ACC112 (cell line): ENCODE data around the gene KSR1.
"Not testable (repeated sequence)": the region's sequence is repeated elsewhere in the genome, so short reads cannot be mapped to it uniquely, and the experiment has no call there.

Experiments used
- H2AFZ ChIP-seq: fragments of 200-600 bp; sonication (generic); one replicate; pipeline ENCODE4 v1.6.0; 2017; ENCODE audit warnings: antibody characterized with exemption, low read length; ENCODE audit not compliant: unreplicated experiment
- H3K27ac ChIP-seq: fragments of 200-600 bp; sonication (generic); 2 replicates; pipeline ENCODE4 v1.5.1; 2014; ENCODE audit warnings: low read depth, mild to moderate bottlenecking, antibody characterized with exemption, low read length, moderate library complexity
- H3K27me3 ChIP-seq: fragments of 200-600 bp; sonication (generic); 2 replicates; pipeline ENCODE4 v1.6.1; 2014; ENCODE audit warnings: mild to moderate bottlenecking, antibody characterized with exemption, low read length, moderate library complexity, mixed read lengths; ENCODE audit not compliant: insufficient read depth
- H3K36me3 ChIP-seq: fragments of 200-600 bp; sonication (generic); 2 replicates; pipeline ENCODE4 v1.6.1; 2016; ENCODE audit warnings: mild to moderate bottlenecking, antibody characterized with exemption, low read length, moderate library complexity, mixed read lengths; ENCODE audit not compliant: insufficient read depth
- H3K4me1 ChIP-seq: fragments of 200-600 bp; sonication (generic); one replicate; pipeline ENCODE4 v1.6.1; 2016; ENCODE audit warnings: low read length, mixed read lengths; ENCODE audit not compliant: insufficient read depth, unreplicated experiment, control insufficient read depth
- H3K4me3 ChIP-seq: fragments of 200-600 bp; sonication (generic); 2 replicates; pipeline ENCODE4 v1.5.1; 2014; ENCODE audit warnings: mild to moderate bottlenecking, low read depth, low read length
- H3K79me2 ChIP-seq: fragments of 200-600 bp; sonication (generic); one replicate; pipeline ENCODE4 v1.6.0; 2016; ENCODE audit warnings: low read length; ENCODE audit not compliant: control insufficient read depth, unreplicated experiment, insufficient read depth

The KSR1 gene

DNA sequence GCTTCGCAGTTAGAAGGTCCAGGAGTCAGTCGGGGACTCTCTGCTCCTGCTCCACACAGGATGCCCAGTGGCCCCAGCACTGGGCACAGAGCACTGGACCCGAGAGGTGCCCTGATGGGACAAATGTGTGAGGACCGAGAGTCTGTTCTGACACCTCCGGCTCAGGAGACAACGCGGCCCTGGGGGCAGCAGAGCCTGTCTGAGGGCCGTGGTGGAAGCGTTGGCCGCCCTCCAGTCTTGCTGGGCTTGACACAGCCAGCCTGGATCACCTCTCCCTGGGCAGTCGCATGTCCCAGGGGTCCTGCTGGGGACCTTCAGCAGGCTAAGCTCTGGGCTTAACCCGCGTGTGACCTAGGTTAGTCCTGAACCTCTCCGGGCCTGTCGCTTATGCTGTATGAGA lies 197.9 kb downstream of the KSR1 start:
- Histone ChIP-seq H3K4me1 (no peaks in the 10 kb centered on the region), H3K27me3 (peaks cover 2% of the 10 kb centered on the region; the same call in 1 of the 2 replicates), H3K36me3 (no peaks in the 10 kb centered on the region), H2AFZ (no peak overlapping the region), H3K79me2 (no peaks in the 10 kb centered on the region), H3K4me3 (no peak overlapping the region), H3K27ac (no peak overlapping the region)

DNA sequence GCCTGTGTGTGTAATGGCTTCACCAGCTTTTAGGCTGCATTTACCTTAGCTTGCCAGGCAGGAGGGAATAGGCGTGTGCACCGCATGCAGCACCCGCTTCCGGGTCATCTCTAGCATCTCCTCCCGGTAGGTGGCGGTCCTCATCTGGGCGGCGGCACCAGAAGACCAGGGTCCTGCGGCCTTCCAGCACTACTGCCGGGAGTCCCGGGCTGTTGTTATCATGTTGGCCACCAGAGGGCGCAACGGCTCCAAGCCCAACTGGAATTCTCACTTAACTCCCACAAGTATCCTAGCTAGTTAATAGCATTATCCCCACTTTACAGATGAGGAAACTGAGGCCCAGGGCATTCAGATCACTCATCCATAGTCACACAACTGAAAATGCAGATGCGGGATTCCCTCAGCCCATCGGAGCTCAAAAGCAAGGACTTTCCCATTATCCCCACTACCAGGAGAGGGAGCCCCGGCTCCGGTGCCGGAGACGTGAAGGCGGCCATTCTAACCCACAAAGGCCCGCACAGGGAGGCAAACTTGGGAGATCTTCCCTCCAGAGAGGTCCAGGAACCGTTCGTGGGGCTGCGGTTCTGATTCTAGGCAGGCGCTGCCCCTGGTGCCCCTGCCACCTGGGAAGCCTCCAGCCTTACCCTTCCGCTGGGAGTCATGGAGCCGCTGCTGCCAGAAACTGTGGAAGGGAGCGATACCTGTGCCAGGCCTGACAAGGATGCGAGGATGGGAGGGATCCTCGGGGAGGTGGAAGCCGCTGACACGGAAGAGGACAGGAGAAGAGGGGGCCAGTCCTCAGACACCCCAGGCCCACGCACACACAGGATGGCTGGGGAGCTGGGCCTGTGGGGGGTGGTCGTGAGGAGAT lies 198.6 kb downstream of the KSR1 start:
- Histone ChIP-seq H3K36me3 (no peaks in the 10 kb centered on the region), H3K27me3 (peaks cover 2% of the 10 kb centered on the region; the same call in 1 of the 2 replicates), H2AFZ (no peak overlapping the region), H3K27ac (no peak overlapping the region), H3K4me3 (no peak overlapping the region), H3K79me2 (no peaks in the 10 kb centered on the region), H3K4me1 (no peaks in the 10 kb centered on the region)

DNA sequence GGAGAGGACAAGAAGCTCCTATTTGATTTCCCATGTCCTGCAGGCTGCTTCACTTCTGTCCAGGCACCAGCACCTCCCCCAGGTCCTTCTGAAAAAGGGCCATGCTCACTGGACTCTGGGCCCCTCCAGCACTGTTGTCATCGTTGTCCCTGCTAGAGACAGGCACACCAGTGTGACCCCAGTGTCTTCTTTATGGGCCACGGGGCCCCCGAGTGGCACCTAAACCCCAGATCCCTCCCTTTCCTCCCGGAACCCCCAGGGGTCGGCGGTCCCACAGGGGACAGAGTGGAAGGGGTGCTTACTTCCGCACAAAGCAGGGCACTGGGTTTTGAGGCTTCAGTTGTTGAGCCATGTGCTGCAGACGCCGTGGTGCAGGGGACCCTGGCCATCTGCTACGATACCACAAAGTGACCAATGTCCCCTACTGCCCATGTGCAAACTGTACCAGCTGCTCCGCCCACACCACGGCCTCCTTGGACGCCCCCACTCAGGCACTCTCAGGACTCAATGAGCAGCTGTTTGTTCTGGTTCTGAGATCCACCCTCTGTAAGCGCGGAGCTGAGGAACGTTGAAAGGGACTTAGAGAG lies 199.4 kb downstream of the KSR1 start:
- not testable (repeated sequence) for H3K4me1 ChIP-seq, H3K4me3 ChIP-seq, H3K36me3 ChIP-seq, H2AFZ ChIP-seq, H3K27me3 ChIP-seq, H3K79me2 ChIP-seq, H3K27ac ChIP-seq

- H3K79me2 ChIP-seq, H3K27ac ChIP-seq, H3K4me3 ChIP-seq, H3K36me3 ChIP-seq, H3K27me3 ChIP-seq, H3K4me1 ChIP-seq, H2AFZ ChIP-seq: not testable (repeated sequence)
These were observed 200.4 kb downstream of the KSR1 start for GRCh38 chr17:27656620-27657019.

DNA sequence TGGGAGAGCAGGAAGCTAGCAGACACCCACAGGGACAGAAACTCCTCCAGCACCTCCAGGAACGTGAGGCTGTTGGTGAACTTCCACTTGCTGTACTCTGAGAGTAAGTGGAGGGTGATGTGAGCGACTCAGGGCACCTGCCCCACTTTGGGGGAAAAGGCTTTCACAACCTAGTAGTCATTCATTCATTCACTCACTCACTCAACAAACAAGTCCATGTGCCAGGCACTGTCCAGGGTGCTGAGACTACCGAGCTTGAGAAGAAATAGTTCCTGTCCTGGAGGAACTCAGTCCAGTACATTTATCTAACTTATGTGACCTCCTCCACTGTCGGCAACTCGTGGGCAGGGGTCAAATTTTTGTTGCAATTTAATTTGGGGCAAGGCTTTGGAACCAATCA lies 201.4 kb downstream of the KSR1 start:
- Histone ChIP-seq H3K27me3 (peaks cover 14% of the 10 kb centered on the region), H3K27ac (no peak overlapping the region), H3K79me2 (no peaks in the 10 kb centered on the region), H3K36me3 (no peaks in the 10 kb centered on the region), H3K4me3 (no peak overlapping the region), H2AFZ (no peak overlapping the region), H3K4me1 (no peaks in the 10 kb centered on the region)

- Histone ChIP-seq H3K4me3 (no peak overlapping the region), H2AFZ (no peak overlapping the region), H3K36me3 (no peaks in the 10 kb centered on the region), H3K27ac (no peak overlapping the region), H3K27me3 (peaks cover 28% of the 10 kb centered on the region), H3K4me1 (no peaks in the 10 kb centered on the region), H3K79me2 (no peaks in the 10 kb centered on the region)
These were observed 203.4 kb downstream of the KSR1 start for GRCh38 chr17:27659683-27660082.

DNA sequence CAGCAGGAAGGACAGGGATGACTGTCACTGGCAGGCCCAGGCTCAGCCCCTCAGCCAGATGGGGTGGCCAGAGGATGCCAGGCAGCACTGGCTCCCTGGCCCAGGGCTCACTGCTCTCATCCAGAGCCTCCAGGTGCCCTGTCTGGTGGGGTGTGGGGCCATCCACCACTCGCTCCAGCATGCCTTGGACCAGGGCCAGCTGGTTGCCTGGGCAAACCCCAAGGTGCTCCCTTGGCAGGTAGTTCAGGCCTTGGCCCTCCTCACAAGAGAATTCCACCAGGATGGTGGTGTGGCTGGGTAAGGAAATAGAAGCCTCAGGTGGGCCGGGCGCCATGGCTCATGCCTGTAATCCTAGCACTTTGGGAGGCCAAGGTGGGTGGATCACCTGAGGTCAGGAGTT lies 204.2 kb downstream of the KSR1 start:
- peaks cover 28% of the 10 kb centered on the region for H3K27me3 ChIP-seq
- H3K27ac ChIP-seq, result no peak overlapping the region
- H3K79me2 ChIP-seq, result no peaks in the 10 kb centered on the region
- no peaks in the 10 kb centered on the region for H3K36me3 ChIP-seq
- no peaks in the 10 kb centered on the region for H3K4me1 ChIP-seq
- H3K4me3 ChIP-seq, result no peak overlapping the region
- H2AFZ ChIP-seq, result no peak overlapping the region

DNA sequence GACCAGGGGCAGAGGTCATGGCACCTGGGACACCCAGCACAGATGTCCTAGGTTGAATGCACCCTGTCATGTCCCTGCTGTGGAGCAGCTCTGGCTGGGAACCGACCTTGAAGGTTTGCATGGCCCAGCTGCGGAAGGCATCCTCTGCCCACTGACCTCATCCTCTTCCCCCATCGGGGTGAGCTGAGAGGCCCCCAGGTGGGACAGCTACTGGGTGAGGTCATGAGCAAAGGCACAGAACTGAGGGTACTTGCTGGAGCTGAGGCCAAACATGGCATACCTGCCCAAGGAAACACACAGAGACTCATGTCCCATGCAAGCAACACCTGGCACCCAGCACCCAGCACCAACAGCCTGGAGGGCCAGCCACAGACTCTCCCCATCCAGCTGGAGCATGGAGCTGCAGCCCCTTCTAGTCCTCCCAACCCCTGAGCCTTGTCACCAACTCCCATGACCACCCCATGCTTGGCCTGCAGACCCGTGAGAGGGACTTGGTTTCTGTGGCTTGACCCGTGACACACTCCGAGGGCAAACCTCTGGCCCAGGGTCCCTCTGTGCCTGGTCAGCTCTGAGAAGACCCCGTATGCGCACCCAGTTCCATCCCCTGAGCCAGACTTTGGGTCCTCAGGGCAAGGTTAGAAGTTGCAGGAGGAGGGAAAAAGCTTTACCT lies 207.8 kb downstream of the KSR1 start:
- H3K27me3 ChIP-seq, result peaks cover 28% of the 10 kb centered on the region
- H3K4me3 ChIP-seq, result no peak overlapping the region
- H3K4me1 ChIP-seq, result no peaks in the 10 kb centered on the region
- H3K27ac ChIP-seq, result no peak overlapping the region
- no peaks in the 10 kb centered on the region for H3K36me3 ChIP-seq
- no peaks in the 10 kb centered on the region for H3K79me2 ChIP-seq
- H2AFZ ChIP-seq, result no peak overlapping the region

DNA sequence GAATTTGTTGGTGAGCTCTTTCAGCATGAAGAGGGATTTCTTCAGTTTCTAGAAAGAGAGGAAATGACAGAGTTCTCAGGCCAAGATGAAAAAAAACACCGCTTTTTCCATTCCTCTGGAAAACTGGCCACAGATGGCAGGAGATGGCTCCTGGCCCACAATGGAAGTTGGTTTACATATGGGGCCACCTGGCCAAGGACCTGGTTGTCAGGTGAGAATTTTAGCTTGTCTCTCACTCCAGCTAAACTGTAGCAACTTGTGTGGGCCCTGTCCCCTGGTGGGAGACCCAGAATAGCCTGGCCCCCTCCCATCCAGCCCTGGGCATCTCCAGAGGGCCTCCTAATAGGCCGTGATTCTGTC lies 208.3 kb downstream of the KSR1 start:
- H2AFZ ChIP-seq, result no peak overlapping the region
- no peak overlapping the region for H3K4me3 ChIP-seq

DNA sequence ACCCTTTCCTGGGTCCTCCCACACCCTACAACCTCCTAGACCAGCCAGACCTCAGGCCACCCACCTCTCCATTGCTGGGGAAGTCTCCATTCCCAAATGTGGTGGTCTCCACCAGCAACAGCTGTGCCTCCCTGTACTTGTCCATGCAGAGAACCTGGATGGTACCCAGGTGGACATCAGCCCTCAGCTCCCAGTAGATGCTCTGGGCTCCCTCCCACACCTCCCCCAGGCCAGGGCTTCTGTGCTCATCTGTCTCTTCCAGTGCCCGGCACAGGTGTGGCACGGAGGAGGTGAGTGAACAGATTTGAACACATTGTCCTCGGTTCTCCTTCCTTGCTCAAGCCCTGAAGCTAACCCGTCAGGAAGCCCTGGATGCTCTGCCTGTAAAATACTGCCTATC lies 209.3 kb downstream of the KSR1 start:
- H3K4me3 ChIP-seq, result no peak overlapping the region
- H3K4me1 ChIP-seq, result no peaks in the 10 kb centered on the region
- H3K27ac ChIP-seq, result no peak overlapping the region
- no peaks in the 10 kb centered on the region for H3K79me2 ChIP-seq
- H3K27me3 ChIP-seq, result peaks cover 34% of the 10 kb centered on the region
- H3K36me3 ChIP-seq, result no peaks in the 10 kb centered on the region
- no peak overlapping the region for H2AFZ ChIP-seq

More for the DNA sequence above, 208.3 kb downstream of the KSR1 start:
- Histone ChIP-seq H3K27me3 (peaks cover 33% of the 10 kb centered on the region), H3K27ac (no peak overlapping the region), H3K36me3 (no peaks in the 10 kb centered on the region), H3K4me1 (no peaks in the 10 kb centered on the region), H3K79me2 (no peaks in the 10 kb centered on the region)

- H3K79me2 ChIP-seq, H3K36me3 ChIP-seq, H3K27ac ChIP-seq, H3K4me3 ChIP-seq, H2AFZ ChIP-seq, H3K4me1 ChIP-seq: not testable (repeated sequence)
- peaks cover 38% of the 10 kb centered on the region for H3K27me3 ChIP-seq
These were observed 210.0 kb downstream of the KSR1 start for GRCh38 chr17:27666270-27666669.
